Left renal cortex interstitium (tissue), 4 donors: ENCODE results near the gene CCDC148. TPM values are rescaled to one million over a fixed set of nuclear protein-coding genes. Genes with fewer than 3 reads are reported as not detected.
"Not testable (repeated sequence)": the region's sequence is repeated elsewhere in the genome, so short reads cannot be mapped to it uniquely, and the experiment has no call there.

Experiments used
- DNase-seq, 4 donors: peaks; one replicate each; pipeline ENCODE4 v3.0.0-alpha.2; 2013; ENCODE audit warnings: low read depth in 4 of 4, low spot score in 2 of 4, missing footprints in 1 of 4
- polyA plus RNA-seq, 4 donors: library from polyadenylated mRNA; unstranded; fragments of 120-200 nt; gene quantifications; one replicate each; pipeline ENCODE4 v1.2.1, GENCODE V29; 2013; ENCODE audit not compliant: insufficient read length in 4 of 4

The CCDC148 gene
- polyA plus RNA-seq, 4 donors, result 7.3 to 11.2 (median 8.8) TPM

- DNase-seq, result no peak
These were observed 77.6 kb downstream of the CCDC148 start for GRCh38 chr2:158378926-158379325.

GRCh38 chr2:158366342-158366741 is 90.2 kb downstream of the CCDC148 start:
- no peak for DNase-seq

GRCh38 chr2:158359846-158360245 is 96.7 kb downstream of the CCDC148 start:
- DNase-seq, result no peak

GRCh38 chr2:158357699-158358098 is 98.9 kb downstream of the CCDC148 start:
- no peak for DNase-seq

- no peak for DNase-seq
These were observed 99.4 kb downstream of the CCDC148 start for GRCh38 chr2:158357122-158357521.

- DNase-seq, result not testable (repeated sequence)
These were observed 105.1 kb downstream of the CCDC148 start for GRCh38 chr2:158351466-158351816.

GRCh38 chr2:158350751-158351465 is 105.6 kb downstream of the CCDC148 start:
- DNase-seq, result not testable (repeated sequence)

- DNase-seq, result no peak
These were observed 110.5 kb downstream of the CCDC148 start for GRCh38 chr2:158346032-158346431.

GRCh38 chr2:158339513-158339912 is 117.0 kb downstream of the CCDC148 start:
- DNase-seq, result no peak

GRCh38 chr2:158337018-158337417 is 119.5 kb downstream of the CCDC148 start:
- no peak for DNase-seq

- not testable (repeated sequence) for DNase-seq
These were observed 124.8 kb downstream of the CCDC148 start for GRCh38 chr2:158331799-158332198.

GRCh38 chr2:158325782-158326340 is 130.7 kb downstream of the CCDC148 start:
- no peak for DNase-seq

GRCh38 chr2:158325031-158325781 is 131.3 kb downstream of the CCDC148 start:
- DNase-seq, result no peak

- DNase-seq, result no peak
These were observed 133.2 kb downstream of the CCDC148 start for GRCh38 chr2:158323381-158323780.

GRCh38 chr2:158321264-158321663 is 135.3 kb downstream of the CCDC148 start:
- DNase-seq, result no peak

- DNase-seq, result no peak
These were observed 137.3 kb downstream of the CCDC148 start for GRCh38 chr2:158319269-158319668.

- DNase-seq, result no peak
These were observed 138.9 kb downstream of the CCDC148 start for GRCh38 chr2:158317642-158318041.

GRCh38 chr2:158315803-158316414 is 140.6 kb downstream of the CCDC148 start:
- DNase-seq, result no peak

GRCh38 chr2:158315000-158315399 is 141.6 kb downstream of the CCDC148 start:
- no peak for DNase-seq

- no peak for DNase-seq
These were observed 142.8 kb downstream of the CCDC148 start for GRCh38 chr2:158313734-158314133.

- DNase-seq, result no peak
These were observed 143.6 kb downstream of the CCDC148 start for GRCh38 chr2:158312981-158313380.
